ENCODE results near the gene TOX3. TPM values are rescaled to one million over a fixed set of nuclear protein-coding genes. Genes with fewer than 3 reads are reported as not detected.

The TOX3 gene
- total RNA-seq, 4 donors from 2014 or later, result 0.51 to 3.8 (median 1.9) TPM

DNA sequence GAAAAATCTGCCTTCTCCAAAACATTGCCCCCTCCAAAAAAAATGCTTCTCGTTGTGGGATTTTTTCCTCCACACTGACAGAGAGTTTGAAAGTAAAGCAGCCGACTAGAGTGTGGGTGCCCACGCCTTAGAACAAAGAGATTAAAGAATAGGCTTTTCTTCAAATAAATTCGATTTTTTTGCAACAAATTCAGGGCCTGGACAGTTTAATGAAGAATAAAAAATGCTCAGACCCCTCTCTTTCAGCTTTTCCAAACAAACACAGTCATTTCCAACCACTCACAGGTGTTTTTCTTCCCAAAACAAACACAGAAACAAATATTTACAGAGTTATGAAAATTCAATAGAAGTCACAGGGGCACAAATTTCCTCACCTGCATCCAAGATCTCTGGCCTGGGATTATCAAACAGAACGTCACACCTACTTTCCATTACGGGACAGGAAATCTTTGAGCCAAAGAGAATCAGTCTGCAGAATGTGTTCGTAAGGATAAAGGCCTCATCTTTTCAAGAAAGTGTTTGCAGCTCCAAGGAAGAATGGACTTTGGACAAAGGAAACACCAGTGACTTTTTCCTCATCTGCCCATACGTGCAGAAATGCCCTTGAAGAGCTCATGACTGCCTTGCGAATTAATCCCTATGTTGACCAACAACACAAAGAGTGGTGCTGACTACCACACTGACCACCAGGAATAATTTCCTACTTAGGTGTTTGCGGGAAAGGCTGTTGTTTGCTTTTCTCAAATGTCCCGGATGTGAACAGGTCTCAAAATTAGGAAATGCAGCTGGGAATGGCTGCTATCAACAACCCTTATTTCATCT, 31.3 kb upstream of the TOX3 start:
- WGBS, 2 donors, result 76 to 82% methylated on average over 11 of the region's 11 CpGs
- intact Hi-C loops (cut with DNase I; ENCODE audit: low total_unique reads), result no loop called here
- TF ChIP-seq CTCF (IDR thresholded peaks at IDR 0.05) (no peak), POLR2A (IDR thresholded peaks at IDR 0.05) (no peak)

DNA sequence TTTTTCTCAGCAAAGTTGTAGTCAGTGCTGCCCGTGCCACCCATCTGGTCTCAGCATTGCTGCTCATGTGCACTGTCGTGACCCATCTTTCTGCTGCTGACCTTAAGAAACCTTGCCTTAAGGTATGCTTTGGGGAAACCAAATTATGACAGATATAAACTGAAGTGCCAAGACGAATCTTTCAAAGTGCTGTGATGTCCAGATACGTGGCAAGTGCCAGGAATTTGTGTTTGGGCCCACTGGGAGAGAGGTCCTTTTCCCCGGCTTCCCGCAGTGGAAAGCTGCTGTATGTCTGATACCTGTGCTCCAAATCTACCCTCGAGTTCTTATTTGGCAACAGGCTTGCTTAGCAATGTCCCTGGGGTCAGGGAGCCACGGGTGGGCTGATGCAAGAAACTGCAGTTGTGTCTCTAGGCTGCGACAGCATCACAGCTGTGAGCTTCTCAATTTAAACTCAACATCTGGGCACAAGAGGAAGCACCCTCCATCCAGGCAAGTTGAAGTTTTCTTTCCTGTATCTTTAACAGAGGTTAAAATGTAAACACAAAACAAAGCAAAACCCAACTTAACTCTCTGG, 30.3 kb upstream of the TOX3 start:
- WGBS, 2 donors, result 71 to 75% methylated on average over 9 of the region's 9 CpGs
- no peak for DNase-seq (ENCODE audit: low spot score in 2 of 2)
- intact Hi-C loops (cut with DNase I; ENCODE audit: low total_unique reads), result no loop called here
- no peak overlapping the region for H3K4me3 ChIP-seq (ENCODE audit: low read depth, poor library complexity, severe bottlenecking)
- TF ChIP-seq POLR2A (IDR thresholded peaks at IDR 0.05) (no peak), CTCF (IDR thresholded peaks at IDR 0.05) (no peak)

More for the DNA sequence above, 31.3 kb upstream of the TOX3 start:
- no peak overlapping the region for H3K4me3 ChIP-seq (ENCODE audit: low read depth, poor library complexity, severe bottlenecking)
- DNase-seq (ENCODE audit: low spot score in 2 of 2), result no peak

GRCh38 chr16:52573365-52574299, 26.7 kb upstream of the TOX3 start:
- intact Hi-C loops (cut with DNase I; ENCODE audit: low total_unique reads), result no loop called here
- DNase-seq (ENCODE audit: low spot score in 2 of 2), result no peak
- TF ChIP-seq POLR2A (IDR thresholded peaks at IDR 0.05) (no peak), CTCF (IDR thresholded peaks at IDR 0.05) (no peak)
- H3K4me3 ChIP-seq (ENCODE audit: low read depth, poor library complexity, severe bottlenecking), result no peak overlapping the region
- WGBS, 2 donors, result 74 to 78% methylated on average over 7 of the region's 7 CpGs

GRCh38 chr16:52572656-52573055, 25.7 kb upstream of the TOX3 start:
- WGBS, 2 donors, result 76 to 88% methylated on average over 1 of the region's 1 CpG
- intact Hi-C loops (cut with DNase I; ENCODE audit: low total_unique reads), result no loop called here
- no peak overlapping the region for H3K4me3 ChIP-seq (ENCODE audit: low read depth, poor library complexity, severe bottlenecking)
- TF ChIP-seq CTCF (IDR thresholded peaks at IDR 0.05) (no peak), POLR2A (IDR thresholded peaks at IDR 0.05) (no peak)
- no peak for DNase-seq (ENCODE audit: low spot score in 2 of 2)

GRCh38 chr16:52570495-52571091, 23.6 kb upstream of the TOX3 start:
- H3K4me3 ChIP-seq (ENCODE audit: low read depth, poor library complexity, severe bottlenecking), result no peak overlapping the region
- no peak for DNase-seq (ENCODE audit: low spot score in 2 of 2)
- no peak for TF ChIP-seq CTCF (IDR thresholded peaks at IDR 0.05)
- no peak for TF ChIP-seq POLR2A (IDR thresholded peaks at IDR 0.05)
- intact Hi-C loops (cut with DNase I; ENCODE audit: low total_unique reads), result no loop called here
- 83 to 85% methylated on average over 4 of the region's 4 CpGs for whole genome bisulfite sequencing, 2 donors

Measured in lower leg skin (tissue), 4 donors.